Suprapubic skin (tissue), 3 donors: ENCODE results near the gene AHI1.

Source experiments
- CTCF ChIP-seq, 2 donors: fragments of 200-600 bp in 1 of 2; fragments of 450-650 bp in 1 of 2; sonication (generic) in 1 of 2; IDR thresholded peaks; one replicate each; pipeline ENCODE4 v1.5.1; 2016 to 2019; ENCODE audit warnings: antibody characterized with exemption in 2 of 2, mild to moderate bottlenecking in 1 of 2, moderate library complexity in 1 of 2
- POLR2A ChIP-seq, 2 donors: fragments of 450-650 bp; IDR thresholded peaks; one replicate each; pipeline ENCODE4 v1.6.1; 2017; ENCODE audit warnings: antibody characterized with exemption in 2 of 2, mild to moderate bottlenecking in 2 of 2, moderate library complexity in 2 of 2

GRCh38 chr6:135268740-135269139 is 228.8 kb downstream of the AHI1 start:
- no peak for TF ChIP-seq CTCF (IDR thresholded peaks at IDR 0.05)
- TF ChIP-seq POLR2A (IDR thresholded peaks at IDR 0.05): no peak
